Uterus (tissue), 4 donors: ENCODE data around the gene ARAF. TPM values are rescaled to one million over a fixed set of nuclear protein-coding genes. Genes with fewer than 3 reads are reported as not detected.

Source experiments
- DNase-seq, 2 donors: peaks; one replicate each; pipeline ENCODE4 v3.0.0-alpha.2; 2019 to 2020
- H3K27ac ChIP-seq, 2 donors: fragments of 200-600 bp; sonication (generic); 1 replicate in 1 of 2; 2 replicates in 1 of 2; pipeline ENCODE4 v1.5.1; 2016 to 2018
- H3K27me3 ChIP-seq, 2 donors: fragments of 200-600 bp; sonication (generic); one replicate each; pipeline ENCODE4 v1.5.1; 2018 to 2019; ENCODE audit warnings: control low read depth in 1 of 2
- H3K36me3 ChIP-seq, 2 donors: fragments of 200-600 bp; sonication (generic); one replicate each; pipeline ENCODE4 v1.5.1; 2019; ENCODE audit warnings: control low read depth in 1 of 2
- H3K4me1 ChIP-seq, 2 donors: fragments of 200-600 bp; sonication (generic); one replicate each; pipeline ENCODE4 v1.5.1; 2018 to 2019; ENCODE audit warnings: control low read depth in 1 of 2
- H3K4me3 ChIP-seq, 2 donors: fragments of 200-600 bp; sonication (generic); 1 replicate in 1 of 2; 2 replicates in 1 of 2; pipeline ENCODE4 v1.5.1; 2018 to 2019; ENCODE audit warnings: mild to moderate bottlenecking in 1 of 2
- H3K9me3 ChIP-seq, 2 donors: fragments of 200-600 bp; sonication (generic); one replicate each; pipeline ENCODE4 v1.5.1; 2019; ENCODE audit warnings: control low read depth in 1 of 2
- POLR2A ChIP-seq, 2 donors: fragments of 450-650 bp; IDR thresholded peaks; one replicate each; pipeline ENCODE4 v1.6.1; 2016; ENCODE audit warnings: antibody characterized with exemption in 2 of 2, mild to moderate bottlenecking in 1 of 2, moderate library complexity in 1 of 2
- intact Hi-C: fragments of 100-400 bp; cut with DNase I; formaldehyde crosslinking; loops from one replicate; pipeline ENCODE4 v1.15.1; 2023; ENCODE audit warnings: low total_unique reads
- total RNA-seq, 4 donors: library from RNA; depleted of rRNA in 3 of 4; stranded (reverse); fragments of >200 nt in 3 of 4; gene quantifications; one replicate each; pipeline versions ENCODE4 v1.1.0 to v1.2.4, GENCODE V29; 2014 to 2023
- TF ChIP-seq, protein P1 (sequence below), 4 experiments: fragments of 200-600 bp in 2 of 4; fragments of 450-650 bp in 2 of 4; sonication (generic) in 2 of 4; IDR thresholded peaks; one replicate each; pipeline ENCODE4 v1.5.1; 2016 to 2019; ENCODE audit warnings: antibody characterized with exemption in 4 of 4, mild to moderate bottlenecking in 2 of 4, moderate library complexity in 1 of 4
- donor health status: DM: yes; HTN: yes; CAD: no.

ARAF gene
- total RNA-seq, 4 donors from 2014 or later = 5.6 to 65.6 (median 17.6) TPM

DNA sequence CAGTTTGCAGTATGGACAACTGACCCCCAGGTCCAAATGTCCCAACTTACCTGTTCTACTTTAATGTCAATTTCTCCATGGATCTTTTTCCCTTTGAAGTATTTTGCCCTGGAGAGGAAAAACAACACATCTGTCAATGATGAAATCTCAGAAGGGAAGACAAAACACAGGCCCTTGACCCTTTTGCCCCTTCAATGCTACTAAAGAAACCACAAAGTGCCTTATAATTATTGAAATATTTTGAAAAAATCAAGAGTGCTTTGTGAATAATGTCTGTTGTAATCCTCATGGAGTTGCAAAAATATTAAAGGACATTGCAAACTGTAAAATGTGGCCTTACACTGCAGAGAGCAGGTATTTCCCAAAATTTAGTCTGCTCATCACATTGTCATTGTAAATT lies 46.1 kb downstream of the ARAF start:
- H3K4me3 ChIP-seq = no peak overlapping the region

DNA sequence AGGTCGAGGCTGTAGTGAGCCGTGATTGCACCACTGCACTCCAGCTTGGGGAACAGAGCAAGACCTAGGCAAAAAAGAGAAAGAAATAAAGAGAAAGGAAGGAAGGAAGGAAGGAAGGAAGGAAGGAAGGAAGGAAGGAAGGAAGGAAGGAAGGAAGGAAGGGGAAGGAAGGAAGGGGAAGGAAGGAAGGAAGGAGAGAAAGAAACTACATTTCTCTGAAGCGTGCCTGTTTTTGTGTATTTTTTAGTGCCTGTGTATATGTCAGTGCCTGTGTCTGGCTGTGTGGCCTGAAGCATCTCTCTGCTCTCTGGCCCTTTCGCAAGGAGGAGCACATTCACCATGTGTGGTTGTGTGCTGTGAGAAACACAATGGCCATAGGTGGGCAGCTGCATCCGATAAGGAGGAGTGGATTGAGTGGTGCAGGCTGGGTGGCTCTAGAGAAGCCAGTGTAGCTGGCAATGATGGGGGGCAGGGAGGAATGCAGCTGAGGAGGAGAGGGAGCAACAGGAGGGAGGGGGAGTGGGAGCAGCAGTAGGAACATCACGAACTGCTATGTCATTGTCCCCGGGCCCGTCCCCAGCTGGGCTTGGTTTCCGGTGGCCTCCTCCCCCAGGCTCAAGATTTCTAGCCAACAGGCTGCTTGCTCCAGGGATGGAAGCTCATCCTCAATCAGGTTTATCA lies 47.3 kb downstream of the ARAF start:
- Histone ChIP-seq H3K9me3 (no peaks in the 10 kb centered on the region), H3K4me1 (no peaks in the 10 kb centered on the region), H3K27ac (no peak overlapping the region), H3K36me3 (no peaks in the 10 kb centered on the region), H3K4me3 (no peak overlapping the region), H3K27me3 (no peaks in the 10 kb centered on the region)
- intact Hi-C loops = no loop called here
- no peak for TF ChIP-seq POLR2A (IDR thresholded peaks at IDR 0.05)
- TF ChIP-seq, protein P1, sequence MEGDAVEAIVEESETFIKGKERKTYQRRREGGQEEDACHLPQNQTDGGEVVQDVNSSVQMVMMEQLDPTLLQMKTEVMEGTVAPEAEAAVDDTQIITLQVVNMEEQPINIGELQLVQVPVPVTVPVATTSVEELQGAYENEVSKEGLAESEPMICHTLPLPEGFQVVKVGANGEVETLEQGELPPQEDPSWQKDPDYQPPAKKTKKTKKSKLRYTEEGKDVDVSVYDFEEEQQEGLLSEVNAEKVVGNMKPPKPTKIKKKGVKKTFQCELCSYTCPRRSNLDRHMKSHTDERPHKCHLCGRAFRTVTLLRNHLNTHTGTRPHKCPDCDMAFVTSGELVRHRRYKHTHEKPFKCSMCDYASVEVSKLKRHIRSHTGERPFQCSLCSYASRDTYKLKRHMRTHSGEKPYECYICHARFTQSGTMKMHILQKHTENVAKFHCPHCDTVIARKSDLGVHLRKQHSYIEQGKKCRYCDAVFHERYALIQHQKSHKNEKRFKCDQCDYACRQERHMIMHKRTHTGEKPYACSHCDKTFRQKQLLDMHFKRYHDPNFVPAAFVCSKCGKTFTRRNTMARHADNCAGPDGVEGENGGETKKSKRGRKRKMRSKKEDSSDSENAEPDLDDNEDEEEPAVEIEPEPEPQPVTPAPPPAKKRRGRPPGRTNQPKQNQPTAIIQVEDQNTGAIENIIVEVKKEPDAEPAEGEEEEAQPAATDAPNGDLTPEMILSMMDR (IDR thresholded peaks at IDR 0.05) = no peak
- DNase-seq = no peak

More for the DNA sequence above, 46.1 kb downstream of the ARAF start:
- Histone ChIP-seq H3K4me1 (no peaks in the 10 kb centered on the region), H3K36me3 (no peaks in the 10 kb centered on the region), H3K9me3 (no peaks in the 10 kb centered on the region), H3K27ac (no peak overlapping the region), H3K27me3 (no peaks in the 10 kb centered on the region)
- no peak for DNase-seq
- intact Hi-C loops = no loop called here
- no peak for TF ChIP-seq POLR2A (IDR thresholded peaks at IDR 0.05)
- TF ChIP-seq, protein P1 (IDR thresholded peaks at IDR 0.05) = no peak

DNA sequence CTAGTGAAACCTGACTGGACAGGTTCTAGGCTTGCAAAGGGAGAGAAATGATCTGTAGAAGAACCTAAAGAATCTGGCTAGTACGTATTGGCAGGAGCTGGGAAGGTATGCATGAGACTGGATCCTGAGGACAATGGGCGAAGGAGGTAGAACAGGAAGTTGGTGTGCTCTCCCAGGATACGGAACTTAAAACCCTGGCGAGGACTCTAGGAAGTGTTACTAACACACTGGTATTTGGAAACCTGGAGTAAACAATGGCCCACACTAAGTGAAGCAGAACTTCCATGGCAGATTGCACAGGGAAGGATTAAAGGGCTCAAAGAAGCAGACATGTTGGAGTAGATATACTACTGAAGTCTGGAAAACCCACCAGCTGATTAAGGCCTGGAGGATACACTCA lies 49.5 kb downstream of the ARAF start:
- H3K9me3 ChIP-seq = no peaks in the 10 kb centered on the region
- no peak overlapping the region for H3K4me3 ChIP-seq
- intact Hi-C loops = no loop called here
- TF ChIP-seq, protein P1 (IDR thresholded peaks at IDR 0.05) = no peak
- no peak for TF ChIP-seq POLR2A (IDR thresholded peaks at IDR 0.05)
- H3K36me3 ChIP-seq = no peaks in the 10 kb centered on the region
- no peak for DNase-seq
- H3K27ac ChIP-seq = no peak overlapping the region
- no peaks in the 10 kb centered on the region for H3K27me3 ChIP-seq
- H3K4me1 ChIP-seq = no peaks in the 10 kb centered on the region

DNA sequence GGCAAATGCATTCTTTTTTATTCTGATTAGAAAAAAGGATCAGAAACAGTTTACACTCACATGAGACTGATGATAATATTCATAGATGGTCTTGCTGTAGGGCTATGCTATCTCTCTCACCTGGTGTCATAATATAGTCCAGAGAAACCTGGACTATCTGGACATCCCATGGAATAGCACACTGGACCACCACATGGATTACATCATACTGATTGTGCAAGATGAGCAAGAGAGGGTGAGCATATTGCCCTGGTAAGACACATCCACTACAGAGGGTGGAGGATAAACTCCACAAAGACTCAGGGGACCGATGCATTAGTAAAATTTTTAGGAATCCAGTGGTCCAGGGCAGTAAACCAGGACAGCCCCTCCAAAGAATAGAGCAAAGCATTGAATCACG lies 50.5 kb downstream of the ARAF start:
- no peak for DNase-seq
- no peak for TF ChIP-seq POLR2A (IDR thresholded peaks at IDR 0.05)
- TF ChIP-seq, protein P1 (IDR thresholded peaks at IDR 0.05) = no peak
- Histone ChIP-seq H3K27me3 (no peaks in the 10 kb centered on the region), H3K9me3 (no peaks in the 10 kb centered on the region), H3K4me3 (no peak overlapping the region), H3K36me3 (no peaks in the 10 kb centered on the region), H3K4me1 (no peaks in the 10 kb centered on the region), H3K27ac (no peak overlapping the region)
- intact Hi-C loops = no loop called here

DNA sequence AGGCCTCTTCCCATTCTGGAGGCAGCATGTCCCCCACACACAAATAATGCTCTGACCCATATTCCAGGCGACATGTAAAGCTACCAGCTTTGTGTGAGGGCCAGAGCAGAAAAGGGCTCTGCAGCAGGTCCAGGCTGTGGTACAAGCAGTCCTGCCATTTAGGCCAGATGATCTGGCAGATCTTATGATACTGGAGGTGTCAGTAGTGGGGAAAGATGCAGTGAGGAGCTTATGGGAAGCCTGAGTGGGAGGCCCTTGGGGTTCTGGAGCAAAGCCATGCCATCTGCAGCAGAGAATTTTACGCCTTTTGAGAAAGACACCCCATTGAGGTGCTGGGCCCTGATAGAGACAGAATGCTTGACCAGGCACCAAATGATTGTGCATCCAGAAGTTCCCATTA lies 50.9 kb downstream of the ARAF start:
- Histone ChIP-seq H3K4me3 (no peak overlapping the region), H3K9me3 (no peaks in the 10 kb centered on the region), H3K27me3 (no peaks in the 10 kb centered on the region), H3K27ac (no peak overlapping the region), H3K36me3 (no peaks in the 10 kb centered on the region), H3K4me1 (no peaks in the 10 kb centered on the region)
- intact Hi-C loops = no loop called here
- TF ChIP-seq, protein P1 (IDR thresholded peaks at IDR 0.05) = no peak
- TF ChIP-seq POLR2A (IDR thresholded peaks at IDR 0.05) = no peak
- no peak for DNase-seq
